GM10266 (cell line): ENCODE data around the gene MSRB3.

ENCODE experiments used
- DNase-seq: peaks from one replicate; pipeline ENCODE4 v3.0.0; 2012; ENCODE audit errors: extremely low spot score
- CTCF ChIP-seq: IDR thresholded peaks from 2 replicates; pipeline ENCODE4 v1.5.1; 2012; ENCODE audit warnings: mild to moderate bottlenecking, low read depth; ENCODE audit not compliant: control insufficient read depth, insufficient read depth; ENCODE audit errors: missing control alignments

Gene MSRB3

GRCh38 chr12:65387396-65387795 is 108.9 kb downstream of the MSRB3 start:
- DNase-seq: no peak
- no peak for TF ChIP-seq CTCF

- no peak for TF ChIP-seq CTCF
- DNase-seq: no peak
These were observed 111.0 kb downstream of the MSRB3 start for GRCh38 chr12:65389436-65389835.

- no peak for DNase-seq
- no peak for TF ChIP-seq CTCF
These were observed 113.2 kb downstream of the MSRB3 start for GRCh38 chr12:65391711-65392110.

DNA sequence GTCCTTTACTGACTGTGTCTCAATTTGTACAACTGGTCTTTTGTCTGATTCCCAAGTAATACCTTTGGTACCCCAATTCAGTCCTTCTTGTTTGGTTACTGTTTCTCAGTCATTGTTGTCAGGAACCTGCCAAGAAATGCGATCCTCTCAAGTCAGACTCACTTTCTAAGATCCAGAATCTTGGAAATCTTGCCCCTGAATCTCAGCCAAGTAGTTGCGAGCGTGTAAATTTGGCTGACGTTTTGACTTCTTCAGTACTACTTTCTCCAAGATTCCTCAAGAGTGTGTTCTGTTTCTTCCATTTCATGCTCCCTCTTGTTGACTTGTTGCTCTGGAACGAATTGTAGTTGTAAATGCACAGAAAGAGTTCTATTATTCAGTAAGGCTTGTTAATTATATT is 114.0 kb downstream of the MSRB3 start:
- no peak for DNase-seq
- TF ChIP-seq CTCF: no peak

DNA sequence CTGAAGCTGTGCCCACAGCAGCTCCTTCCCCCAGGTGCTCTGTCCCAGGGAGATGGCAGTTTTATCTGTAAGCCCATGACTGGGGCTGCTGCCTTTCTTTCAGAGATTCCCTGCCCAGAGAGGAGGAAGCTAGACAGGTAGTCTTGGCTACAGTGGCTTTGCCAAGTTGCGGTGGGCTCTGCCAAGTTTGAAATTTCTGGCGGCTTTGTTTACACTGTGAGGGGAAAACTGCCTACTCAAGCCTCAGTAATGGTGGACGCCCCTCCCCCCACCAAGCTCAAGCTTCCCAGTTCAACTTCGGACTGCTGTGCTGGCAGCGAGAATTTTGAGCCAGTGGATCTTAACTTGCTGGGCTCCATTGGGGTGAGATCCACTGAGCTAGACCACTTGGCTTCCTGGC is 124.7 kb downstream of the MSRB3 start:
- TF ChIP-seq CTCF: no peak
- DNase-seq: no peak

GRCh38 chr12:65407388-65408149 is 129.1 kb downstream of the MSRB3 start:
- TF ChIP-seq CTCF: no peak
- no peak for DNase-seq

DNA sequence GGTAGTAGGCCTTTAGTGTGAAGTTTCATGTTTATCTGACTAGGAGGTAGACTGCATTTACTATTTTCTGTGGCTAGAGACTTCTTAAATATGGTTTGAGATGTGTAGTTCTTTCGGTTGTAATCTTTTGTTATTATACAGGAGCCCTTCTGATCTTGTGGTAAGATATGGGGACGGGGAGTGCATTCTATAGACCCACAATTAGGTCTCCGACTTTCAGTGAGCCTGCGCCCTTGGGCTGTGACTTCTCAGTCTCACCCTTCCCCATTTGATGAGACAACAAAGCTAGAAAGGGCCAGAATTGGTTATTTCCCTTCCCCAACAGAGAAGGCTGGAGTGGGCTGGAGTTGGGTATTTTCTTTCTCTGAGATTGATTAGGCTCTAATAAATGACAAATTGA is 130.0 kb downstream of the MSRB3 start:
- no peak for TF ChIP-seq CTCF
- DNase-seq: no peak
